ENCODE results near the gene THSD7A.

Gene THSD7A

DNA sequence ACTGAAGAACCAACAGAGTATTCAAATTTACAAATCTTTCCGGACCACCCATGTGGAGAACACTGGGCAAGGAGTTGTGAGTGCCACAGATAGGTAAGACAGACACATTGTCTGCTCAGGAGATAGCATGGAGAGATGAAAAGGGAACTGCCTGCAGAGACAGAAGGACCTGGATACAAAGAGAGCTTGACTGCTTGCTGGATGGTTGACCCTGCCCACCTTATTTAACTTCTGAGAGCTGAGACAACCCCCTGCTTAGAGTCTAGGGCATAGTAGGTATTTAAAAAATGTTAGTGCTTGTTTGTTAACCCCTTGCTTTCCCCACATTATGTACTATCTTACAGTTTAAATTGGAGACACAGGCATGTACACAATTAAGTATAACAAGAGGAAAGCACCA lies 314.1 kb downstream of the THSD7A start:
- no peak for DNase-seq (ENCODE audit: low spot score)

DNA sequence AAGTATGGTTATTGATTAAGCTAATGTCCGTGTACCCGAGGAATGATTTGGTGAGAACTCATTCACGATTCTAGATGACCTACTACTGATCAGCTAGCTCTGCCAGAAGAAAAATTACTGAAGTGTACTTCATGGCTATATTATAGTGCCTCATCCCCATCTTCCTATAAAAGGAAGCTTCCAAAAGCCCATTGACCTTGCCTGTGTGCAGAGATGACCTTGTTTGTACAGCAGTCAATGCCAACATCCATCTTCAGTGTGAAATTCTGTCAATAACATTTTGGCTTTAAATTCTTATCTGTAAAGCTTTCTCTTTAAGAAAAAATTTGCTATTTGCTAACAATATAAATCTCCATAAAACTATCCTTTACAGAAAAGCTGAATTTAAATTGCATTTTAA lies 315.7 kb downstream of the THSD7A start:
- no peak for DNase-seq (ENCODE audit: low spot score)

DNA sequence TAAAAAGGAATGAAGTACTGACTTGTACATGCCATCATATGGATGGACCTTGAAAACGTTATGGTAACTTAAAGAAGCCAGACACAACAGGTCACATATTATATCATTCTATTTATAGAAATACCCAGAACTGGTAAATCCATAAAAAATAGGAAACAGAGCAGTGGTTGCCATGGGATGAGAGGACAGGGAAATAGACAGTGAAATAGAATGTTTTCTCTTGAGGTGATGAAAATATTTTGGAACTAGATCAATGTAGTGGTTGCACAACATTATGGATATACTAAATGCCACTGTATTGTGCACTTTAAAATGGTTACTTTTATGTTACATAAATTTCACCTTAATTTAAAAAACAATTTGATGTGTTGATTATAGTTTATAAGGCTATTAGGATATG lies 318.5 kb downstream of the THSD7A start:
- no peak for DNase-seq (ENCODE audit: low spot score)

DNA sequence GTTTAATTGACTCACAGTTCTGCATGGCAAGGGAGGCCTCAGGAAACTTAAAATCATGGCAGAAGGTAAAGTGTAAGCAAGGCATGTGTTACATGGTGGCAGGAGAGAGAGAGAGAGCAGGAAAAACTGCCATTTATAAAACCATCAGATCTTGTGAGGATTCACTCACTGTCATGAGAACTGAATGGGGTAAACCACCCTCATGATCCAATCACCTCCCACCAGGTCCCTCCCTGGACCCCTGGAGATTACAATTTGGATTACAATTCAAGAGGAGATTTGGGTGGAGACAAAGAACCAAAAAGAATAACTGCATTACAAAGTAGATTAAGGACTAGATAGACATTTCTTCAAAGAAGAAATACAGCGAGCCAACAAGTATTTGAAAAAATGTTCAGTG lies 324.1 kb downstream of the THSD7A start:
- DNase-seq (ENCODE audit: low spot score) = no peak

DNA sequence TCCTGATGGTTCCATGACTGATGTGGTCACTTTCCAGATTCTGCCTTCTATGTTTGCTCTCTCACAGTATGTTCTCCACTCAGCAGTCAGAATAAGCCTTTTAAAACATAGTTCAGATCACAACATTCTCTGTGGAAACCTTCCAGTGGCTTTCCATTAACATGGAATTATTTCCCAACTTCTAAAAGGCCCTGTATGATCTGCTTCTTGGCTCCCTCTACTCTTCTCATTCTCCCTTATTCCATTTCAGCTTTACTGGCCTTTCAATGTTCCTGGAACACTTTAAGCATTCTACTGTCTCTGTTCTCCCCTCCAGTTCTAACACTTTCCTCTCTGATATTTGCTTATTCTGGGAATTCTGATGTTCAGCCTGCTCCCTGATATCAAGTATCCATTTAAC lies 325.6 kb downstream of the THSD7A start:
- DNase-seq (ENCODE audit: low spot score) = no peak

DNA sequence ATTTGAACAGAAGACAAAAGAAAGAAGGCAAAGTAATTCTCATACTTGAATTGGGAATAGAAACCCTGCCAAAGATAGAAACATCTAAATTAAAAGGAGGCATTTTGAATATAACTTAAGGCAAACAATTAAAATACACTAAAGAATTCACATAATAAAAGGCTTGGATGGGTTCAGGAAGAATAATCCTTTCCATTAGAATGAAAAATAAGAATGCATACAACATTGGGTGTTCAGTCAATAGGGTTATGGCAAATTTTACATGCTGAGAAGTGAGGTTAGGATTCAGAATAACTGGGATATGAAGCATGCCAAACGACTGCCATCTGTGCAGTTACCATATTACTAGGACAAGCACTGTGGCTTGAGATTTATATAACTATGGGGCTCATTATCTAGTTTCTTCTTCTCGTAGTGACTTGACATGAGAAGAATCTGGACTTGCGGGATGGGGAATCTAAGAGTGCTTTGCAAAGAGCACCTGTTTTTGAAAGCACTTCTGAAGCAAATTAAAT lies 326.5 kb downstream of the THSD7A start:
- DNase-seq (ENCODE audit: low spot score) = no peak

DNA sequence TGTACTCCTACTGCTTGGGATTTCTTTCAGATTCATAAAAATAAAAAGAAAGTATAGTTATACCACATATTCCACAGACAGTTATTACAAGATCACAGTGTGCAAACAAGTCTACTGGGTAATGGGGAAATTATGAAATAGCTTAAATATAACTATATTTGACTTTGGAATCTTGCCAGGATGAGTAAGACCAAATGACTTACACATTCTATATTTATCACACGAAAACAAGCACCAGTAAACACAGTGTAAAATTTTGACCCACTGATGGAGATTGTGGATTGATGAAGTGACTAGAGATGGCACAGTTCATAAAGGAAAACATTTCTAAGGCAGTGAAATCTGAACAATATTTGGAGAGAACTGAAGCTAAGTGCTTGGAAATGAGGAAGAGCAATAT lies 339.7 kb downstream of the THSD7A start:
- DNase-seq (ENCODE audit: low spot score) = no peak

DNA sequence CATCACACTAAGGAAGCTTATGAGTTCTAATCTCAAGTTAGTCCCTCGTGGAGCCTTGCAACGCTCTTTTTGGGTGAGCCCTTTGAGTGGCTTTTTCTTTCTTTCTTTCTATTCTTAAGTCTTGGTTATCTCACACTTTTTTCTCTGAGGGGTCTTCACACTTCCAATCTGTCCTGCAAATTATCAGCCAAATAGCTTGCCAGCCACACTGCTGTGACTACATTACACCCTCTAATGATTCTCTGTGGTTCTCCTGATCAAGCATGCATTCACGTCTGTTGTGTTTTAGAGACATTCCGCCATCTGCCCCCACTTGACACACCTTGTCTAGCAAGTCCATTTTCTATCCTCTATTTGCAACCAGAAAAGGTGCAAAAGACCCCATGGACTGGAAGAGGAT lies 340.2 kb downstream of the THSD7A start:
- DNase-seq (ENCODE audit: low spot score) = no peak

DNA sequence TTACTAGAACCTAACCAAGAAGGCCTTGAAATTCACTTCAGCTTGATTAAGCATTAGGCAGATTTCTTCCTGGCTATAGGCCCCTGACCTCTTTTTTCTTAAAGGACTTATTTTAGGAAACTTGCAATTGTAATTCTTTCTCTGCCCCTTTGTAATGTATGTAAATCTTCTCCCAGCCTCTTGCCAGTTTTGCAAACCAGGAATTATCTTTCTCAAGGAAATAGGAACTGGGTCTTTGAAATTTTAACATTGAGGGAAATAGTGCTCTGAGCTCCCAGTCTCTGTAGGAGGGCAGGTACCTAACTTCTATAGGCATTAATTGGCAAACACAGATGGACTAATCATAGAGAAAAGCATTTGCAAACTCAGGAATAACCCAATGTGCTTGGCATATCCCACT lies 342.7 kb downstream of the THSD7A start:
- no peak for DNase-seq (ENCODE audit: low spot score)

DNA sequence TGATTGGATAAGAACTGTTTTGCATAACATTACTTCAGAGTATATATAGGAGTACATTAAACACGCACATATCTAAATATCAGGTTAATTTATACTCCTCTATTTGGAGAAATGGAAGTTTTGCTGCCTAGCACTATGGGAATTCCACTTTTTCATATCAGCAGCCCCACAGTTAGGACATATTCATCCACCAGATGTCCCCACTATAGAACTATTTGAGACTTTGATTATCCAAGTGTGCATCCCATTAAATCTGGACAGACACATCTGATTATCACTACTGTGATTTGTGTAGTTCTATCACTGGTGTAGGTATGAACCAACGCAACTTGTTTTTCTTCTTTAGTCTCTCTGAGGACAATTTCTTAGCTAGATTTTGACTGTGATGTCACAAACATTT lies 345.7 kb downstream of the THSD7A start:
- DNase-seq (ENCODE audit: low spot score) = no peak

DNA sequence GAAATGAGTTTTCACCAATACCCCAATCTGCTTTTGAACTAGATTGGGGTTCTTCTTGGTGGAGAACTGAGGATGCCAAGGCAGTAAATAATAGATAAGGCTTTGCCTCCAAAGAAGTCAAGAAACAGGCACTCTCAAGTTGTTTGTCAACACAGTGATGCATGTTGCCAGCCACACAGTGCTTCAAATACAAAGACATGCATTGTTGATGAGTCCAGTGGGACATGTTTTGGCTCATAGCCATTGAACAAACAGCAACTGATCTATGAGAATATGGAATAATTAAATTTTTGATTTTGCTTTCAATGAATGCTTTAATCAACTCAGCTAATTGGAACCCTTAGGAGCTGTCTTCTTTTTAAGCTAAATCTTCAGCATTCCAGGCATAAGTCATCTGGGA lies 346.4 kb downstream of the THSD7A start:
- no peak for DNase-seq (ENCODE audit: low spot score)

DNA sequence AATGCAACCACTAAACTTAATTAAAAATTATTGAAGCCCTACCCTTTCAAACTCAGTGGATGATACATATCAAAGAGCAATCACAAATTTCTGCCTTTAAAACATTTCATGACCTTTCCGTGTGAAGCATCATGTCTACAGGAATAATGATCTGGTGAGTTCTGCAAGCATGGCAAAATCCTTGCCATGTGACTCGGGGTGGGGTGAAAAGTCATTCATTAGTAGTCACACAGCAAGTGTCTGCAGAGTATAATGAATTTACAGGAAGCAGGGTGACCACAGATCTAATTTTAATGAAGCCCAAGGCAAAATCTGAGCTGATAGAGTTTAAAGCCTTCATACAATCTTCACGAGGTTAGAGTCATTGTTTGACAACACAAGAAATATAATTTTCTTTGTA lies 351.9 kb downstream of the THSD7A start:
- no peak for DNase-seq (ENCODE audit: low spot score)

DNA sequence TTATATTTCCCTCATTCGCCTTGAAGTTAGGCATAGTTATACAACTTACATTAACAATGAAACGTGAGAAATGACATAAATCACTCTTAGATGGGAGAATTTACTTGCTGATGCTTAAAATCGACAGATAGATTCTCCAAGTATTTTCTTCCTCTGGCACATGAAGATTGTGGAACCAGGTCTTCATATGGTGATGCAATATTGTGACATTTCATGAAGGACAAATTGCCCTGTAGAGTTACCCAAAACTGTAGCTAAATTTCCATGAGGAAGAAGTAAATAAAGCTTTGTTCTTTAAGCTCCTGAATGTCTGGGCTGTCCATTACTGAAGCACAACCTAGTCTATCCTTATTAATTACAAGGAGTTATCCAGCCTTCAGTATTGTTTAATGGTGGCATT lies 353.1 kb downstream of the THSD7A start:
- DNase-seq (ENCODE audit: low spot score) = no peak

DNA sequence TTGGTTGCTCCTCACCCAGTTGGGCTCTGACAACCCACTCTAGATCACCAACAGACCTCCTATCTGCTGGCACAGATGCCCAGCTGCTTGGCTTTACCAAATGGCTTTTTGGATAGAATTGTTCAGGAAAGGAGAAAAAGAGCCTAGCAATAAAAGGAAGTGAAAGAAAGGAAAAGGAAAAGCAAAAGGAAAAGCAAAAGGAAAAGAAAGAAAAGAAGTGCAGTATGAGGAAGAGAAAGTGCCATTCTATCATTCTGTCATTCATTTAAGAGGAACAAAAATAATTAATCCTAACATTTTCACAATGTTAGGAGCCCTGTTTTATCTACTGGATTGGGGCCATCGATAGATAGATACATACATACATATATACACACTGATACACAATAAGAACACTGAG lies 353.6 kb downstream of the THSD7A start:
- DNase-seq (ENCODE audit: low spot score) = no peak

DNA sequence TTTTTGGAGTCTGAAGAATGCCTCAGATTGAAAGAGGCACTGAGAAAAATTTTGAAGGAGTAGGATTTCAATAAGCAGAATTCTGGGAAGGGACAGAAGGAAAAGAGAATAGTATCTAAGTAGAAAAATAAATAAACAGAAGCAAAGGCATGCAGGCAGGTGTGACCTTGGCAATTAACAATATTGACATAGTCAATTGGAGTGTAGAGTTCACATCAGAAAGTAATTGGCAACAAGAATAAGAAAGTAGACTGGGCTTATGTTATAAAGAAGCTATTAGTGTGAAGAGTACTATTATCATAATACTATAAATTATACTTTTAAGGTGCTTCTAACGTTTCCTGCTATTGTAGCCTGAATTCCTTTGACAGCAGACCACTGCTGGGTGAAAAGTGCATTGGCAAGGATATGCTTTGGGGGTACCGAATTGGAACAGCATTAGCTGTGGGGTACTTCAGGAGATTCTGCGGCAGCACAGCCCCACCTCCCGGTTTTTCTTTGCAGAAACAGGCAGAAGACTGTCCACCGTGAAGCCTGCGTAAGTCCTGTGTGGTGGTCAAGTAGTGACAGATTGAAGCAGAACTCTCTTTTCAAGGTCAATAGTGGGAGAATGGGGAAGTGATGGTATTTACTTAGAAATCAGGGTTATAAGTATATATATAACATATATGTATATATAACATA lies 357.0 kb downstream of the THSD7A start:
- DNase-seq (ENCODE audit: low spot score) = no peak

DNA sequence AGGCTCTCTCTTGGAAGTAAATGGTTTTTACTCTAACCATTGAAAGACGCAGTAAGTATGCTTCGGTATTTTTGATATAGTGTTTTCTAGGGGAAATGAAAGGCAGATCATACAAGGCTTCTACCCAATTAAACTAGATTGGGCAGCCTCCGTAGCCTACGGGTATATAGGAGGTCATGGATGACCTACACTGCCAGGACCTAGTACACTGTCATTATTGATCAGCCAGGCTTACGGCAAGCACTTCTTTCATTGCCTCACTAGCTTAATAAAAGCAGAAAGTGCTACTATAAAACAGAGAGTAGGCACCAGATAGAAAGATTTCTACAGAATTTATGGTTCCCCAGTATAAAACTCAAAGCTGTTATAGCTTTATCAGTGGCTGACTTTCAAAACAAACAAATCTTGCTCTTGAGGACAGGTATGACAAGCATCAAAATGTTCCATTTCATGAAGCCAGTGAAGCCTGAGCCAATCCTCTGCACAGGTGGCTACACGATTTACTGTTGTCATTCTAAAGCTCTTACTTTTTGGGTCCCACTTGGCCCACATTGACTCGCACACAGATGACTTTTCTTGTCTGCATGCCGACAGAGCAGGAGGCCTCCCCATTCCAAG lies 358.1 kb downstream of the THSD7A start:
- no peak for DNase-seq (ENCODE audit: low spot score)

DNA sequence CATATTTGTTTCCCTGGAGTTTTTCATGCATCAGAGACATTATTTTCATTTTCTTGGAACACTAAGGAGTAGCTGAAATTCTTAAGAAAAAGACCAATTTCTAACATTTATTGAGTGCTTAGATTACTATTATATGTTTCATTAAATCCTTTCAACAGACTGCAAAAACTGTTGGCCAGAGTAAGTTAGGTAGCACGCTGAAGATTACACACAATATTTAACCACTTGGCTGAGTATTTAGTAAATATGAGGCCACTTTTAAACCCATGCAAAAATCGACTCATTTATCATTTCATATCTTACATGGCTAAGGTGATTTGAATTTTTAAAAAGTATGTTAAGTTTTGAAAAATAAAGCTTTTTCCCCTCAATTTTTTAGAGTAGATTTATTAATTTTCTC lies 358.8 kb downstream of the THSD7A start:
- DNase-seq (ENCODE audit: low spot score) = no peak

DNA sequence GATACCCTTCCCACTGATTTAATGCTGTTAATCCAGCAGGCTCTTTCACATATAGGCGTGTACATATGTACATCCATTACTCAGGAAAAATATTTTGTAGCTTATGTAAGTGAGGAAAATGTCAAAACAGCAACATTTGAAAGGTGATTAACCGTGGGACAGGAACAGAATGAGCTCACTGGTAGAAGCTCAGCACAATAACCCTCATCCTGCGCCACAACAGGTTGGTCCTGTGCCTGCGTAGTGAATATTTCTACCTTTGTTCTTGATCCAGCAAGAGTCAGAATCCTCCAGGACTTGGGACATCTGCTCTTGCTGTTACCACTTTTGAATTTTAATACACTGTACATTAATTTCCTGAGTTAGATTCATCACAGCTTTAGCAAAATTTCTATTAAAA lies 359.4 kb downstream of the THSD7A start:
- DNase-seq (ENCODE audit: low spot score) = no peak

DNA sequence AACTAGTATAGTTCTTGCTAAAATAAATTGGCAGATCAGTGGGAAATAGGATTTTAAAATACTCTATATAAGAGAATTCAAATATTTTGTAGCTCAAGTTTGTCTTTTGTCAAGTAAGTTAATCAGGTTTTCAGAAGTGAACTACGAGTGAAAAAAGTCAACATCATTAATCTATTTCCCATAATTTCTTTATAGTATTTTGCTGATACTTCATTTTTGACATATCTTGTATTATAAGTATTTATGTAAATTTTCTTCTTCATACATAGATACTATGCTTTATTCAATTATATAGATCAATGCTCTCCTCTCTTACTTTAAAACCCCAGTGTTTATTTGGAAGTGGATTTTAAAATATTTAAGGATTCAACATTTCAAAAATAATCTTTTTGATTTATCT lies 360.7 kb downstream of the THSD7A start:
- no peak for DNase-seq (ENCODE audit: low spot score)

DNA sequence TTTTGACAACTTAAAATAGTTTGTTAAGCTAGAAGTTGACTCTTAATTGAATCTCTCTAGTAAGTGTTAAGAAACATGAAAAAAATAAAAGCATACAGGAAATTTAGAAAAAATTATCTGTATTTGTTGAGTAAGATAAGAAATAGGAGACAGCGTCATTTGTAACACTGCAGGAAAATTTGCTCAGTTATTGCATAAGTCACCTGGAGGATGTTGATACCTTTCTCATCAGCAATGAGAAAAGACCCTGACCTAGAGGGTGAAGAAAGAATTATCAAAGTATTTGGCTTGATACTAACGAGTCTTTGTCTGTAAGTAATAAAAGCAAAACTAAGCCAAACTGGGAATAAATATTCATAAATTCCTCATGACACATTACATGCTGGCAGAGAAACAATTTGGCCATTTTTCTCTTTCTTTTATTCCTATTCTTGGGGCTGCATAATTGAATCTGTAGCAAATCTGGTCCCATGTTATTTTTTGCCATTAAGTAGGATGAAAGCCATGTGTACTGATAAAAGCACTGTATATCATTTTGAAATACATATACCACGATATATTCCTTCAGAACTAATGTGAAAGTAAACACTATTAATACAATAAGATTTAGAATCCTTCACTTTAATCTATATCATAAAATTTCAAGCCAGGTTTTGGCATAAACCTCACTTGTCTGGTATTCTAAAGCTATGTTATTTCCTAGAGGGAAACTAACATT lies 362.8 kb downstream of the THSD7A start:
- DNase-seq (ENCODE audit: low spot score) = no peak

DNA sequence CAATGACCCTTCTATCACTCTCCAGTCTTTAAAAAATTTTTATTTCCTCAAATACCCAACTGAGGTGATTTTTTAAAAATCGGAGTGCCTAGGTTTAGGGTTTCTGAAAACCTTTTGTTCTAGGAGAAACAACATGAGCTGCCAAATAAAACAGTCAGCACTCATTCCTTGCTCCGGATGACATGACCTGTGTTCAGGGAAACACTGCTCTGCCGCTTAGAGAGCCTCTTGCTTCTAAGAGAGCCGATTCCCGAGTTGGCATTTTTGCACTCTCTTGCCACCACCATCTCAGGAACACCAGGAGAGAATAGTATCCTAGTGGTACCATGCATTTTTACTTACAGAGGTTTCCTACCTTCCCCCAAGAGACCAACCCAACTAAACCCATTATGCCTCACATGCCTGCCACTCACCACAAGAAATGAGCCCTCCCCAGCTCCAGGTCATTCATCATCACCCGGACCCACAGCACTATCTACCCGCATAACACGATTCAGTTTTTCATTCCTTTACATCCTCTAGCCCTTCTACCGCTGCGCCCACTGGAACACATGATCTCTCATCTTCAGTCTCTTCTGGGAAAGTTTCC lies 365.4 kb downstream of the THSD7A start:
- DNase-seq (ENCODE audit: low spot score) = no peak

DNA sequence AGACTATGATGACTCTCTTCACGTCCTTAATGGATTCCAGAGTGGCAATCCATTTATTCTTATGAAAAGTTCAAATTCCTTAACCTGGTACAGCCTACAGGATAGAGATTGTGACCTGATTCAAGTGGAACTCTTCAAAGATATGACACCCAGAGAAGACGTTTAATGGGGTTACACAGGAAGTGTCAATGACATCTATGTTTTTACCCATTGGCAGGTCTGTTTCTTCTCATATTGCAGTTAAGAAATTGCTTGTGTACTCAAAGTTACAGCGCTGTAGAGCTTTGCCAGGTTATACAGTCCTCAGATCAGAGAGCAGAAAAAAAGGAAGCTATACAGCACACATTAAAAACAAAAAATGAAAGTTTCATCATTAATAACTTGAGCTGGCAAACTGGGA lies 367.4 kb downstream of the THSD7A start:
- no peak for DNase-seq (ENCODE audit: low spot score)

DNA sequence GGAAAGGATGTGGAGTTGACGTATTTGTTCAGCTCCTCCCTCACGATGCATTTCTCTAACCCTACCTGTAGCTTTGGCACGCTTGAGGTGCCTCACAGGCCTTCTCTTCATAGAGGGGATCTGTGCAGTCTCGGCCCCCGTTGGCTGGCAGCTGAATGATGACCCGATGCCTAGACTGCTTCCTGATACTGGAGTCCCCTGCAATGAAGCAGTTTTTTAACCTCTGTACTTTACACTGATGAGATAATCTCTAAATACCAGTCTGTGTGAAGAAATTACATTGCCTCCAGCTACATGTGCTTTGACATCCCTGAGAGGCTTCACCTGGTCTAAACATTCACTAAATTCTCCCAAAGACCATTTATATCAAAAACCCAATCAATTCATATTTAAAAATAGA lies 370.1 kb downstream of the THSD7A start:
- no peak for DNase-seq (ENCODE audit: low spot score)
